GM08714 (cell line): ENCODE measurements around the gene RAB40B.
A peak's percentile ranks its signal among the peaks of the same experiment; 100 is the strongest.

Experiments used
- H3K4me3 ChIP-seq: fragments of 200-500 bp; sonication (Bioruptor generic); 2 replicates; pipeline ENCODE4 v1.5.1; 2014; ENCODE audit warnings: mild to moderate bottlenecking, low read length, inconsistent platforms
- ZNF274 ChIP-seq: IDR thresholded peaks from 2 replicates; pipeline ENCODE4 v1.6.1; 2012; ENCODE audit warnings: mild to moderate bottlenecking, low read depth, low read length

Gene RAB40B

GRCh38 chr17:82726427-82726826 is 27.9 kb upstream of the RAB40B start:
- TF ChIP-seq ZNF274: no peak
- no peak overlapping the region for H3K4me3 ChIP-seq

GRCh38 chr17:82723169-82723807 is 24.8 kb upstream of the RAB40B start:
- TF ChIP-seq ZNF274: no peak
- H3K4me3 ChIP-seq: no peak overlapping the region

- TF ChIP-seq ZNF274: no peak
- H3K4me3 ChIP-seq: no peak overlapping the region
Measured at GRCh38 chr17:82722341-82723013, 24.0 kb upstream of the RAB40B start.

DNA sequence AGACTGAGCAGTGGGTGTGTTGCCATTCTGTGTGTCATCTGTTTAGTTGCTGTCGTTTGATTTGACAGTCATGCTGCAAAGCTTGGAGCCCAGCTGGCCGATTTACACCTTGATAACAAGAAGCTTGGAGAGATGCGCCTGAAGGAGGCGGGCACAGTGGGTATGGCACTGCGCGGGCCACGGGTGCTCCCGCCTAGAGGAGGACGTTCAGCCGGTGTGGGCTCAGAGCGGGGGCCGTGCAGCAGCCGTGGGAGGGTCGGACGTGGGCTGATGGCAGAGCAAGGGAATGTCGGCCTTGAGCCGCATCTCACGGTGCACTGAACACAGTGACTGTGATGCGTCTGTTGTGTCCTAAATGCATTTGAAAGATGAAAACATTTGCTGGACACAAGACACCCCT is 21.7 kb upstream of the RAB40B start:
- TF ChIP-seq ZNF274: no peak
- no peak overlapping the region for H3K4me3 ChIP-seq

DNA sequence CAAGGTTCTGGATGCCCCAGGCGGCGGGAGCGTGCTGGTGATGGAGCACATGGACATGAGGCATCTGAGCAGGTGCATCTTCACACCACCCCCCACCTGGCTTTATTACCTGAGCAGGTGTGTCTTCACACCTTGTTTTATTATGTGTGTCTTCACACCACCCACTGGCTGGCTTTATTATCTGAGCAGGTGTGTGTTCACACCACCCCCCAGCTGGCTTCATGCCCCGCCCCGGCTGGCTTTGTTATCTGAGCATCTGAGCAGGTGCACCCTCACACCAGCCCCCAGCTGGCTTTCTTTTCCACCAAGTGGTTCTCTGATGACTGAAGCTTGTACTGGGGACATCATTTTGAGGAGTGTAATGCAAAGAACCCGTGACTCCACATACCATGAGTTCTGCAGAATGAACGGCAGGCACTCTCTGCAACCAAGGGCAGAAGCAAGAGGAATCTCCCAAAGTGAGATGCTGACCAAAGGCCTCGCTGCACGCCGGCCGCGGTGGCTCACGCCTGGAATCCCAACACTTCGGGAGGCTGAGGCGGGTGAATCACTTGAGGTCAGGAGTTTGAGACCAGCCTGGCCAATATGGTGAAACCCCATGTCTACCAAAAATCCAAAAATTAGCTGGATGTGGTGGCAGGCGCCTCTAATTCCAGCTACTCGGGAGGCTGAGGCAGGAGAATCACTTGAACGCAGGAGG is 20.6 kb upstream of the RAB40B start:
- no peak for TF ChIP-seq ZNF274
- no peak overlapping the region for H3K4me3 ChIP-seq

DNA sequence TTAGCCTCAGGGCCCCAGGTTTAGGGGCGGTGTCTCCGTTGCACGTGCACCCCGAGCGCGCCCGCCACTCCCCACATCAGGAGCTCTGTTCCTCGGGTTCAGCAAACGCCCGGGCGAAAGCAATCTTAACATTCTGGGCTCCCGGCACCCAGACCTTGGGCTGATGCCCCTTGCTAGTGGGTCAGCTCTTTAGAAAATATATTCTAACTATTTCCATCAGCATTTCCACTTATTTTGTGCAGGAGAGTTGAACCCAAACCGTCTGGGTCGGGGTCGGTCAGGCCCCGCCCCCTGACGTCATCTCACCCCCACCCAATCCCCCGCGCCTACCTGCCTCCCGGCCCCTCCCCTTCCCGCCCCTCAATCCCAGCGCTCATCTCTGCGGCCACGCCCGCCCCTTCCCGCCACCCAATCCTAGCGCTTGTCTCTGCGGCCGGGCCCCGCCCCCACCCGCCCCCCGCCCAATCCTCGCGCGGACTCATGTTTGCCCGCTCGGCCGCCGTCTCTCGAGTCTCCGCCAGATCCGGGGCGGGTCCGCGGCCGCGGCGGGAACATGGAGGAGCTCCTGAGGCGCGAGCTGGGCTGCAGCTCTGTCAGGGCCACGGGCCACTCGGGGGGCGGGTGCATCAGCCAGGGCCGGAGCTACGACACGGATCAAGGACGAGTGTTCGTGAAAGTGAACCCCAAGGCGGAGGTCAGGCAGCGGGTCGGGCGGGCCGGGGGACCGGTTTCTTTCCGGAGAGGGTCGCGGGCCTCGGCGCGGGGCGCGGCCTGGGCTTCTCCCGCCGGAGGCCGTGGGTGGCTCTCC is 17.9 kb upstream of the RAB40B start, which contains the start of gene FN3KRP:
Gene FN3KRP (plus strand): TSS at position 504 of the 808 bp plus-strand sequence. CDS start 50 bp downstream, at position 554.
- H3K4me3 ChIP-seq: peak within 1 kb of the TSS; percentile 89
- no peak for TF ChIP-seq ZNF274

DNA sequence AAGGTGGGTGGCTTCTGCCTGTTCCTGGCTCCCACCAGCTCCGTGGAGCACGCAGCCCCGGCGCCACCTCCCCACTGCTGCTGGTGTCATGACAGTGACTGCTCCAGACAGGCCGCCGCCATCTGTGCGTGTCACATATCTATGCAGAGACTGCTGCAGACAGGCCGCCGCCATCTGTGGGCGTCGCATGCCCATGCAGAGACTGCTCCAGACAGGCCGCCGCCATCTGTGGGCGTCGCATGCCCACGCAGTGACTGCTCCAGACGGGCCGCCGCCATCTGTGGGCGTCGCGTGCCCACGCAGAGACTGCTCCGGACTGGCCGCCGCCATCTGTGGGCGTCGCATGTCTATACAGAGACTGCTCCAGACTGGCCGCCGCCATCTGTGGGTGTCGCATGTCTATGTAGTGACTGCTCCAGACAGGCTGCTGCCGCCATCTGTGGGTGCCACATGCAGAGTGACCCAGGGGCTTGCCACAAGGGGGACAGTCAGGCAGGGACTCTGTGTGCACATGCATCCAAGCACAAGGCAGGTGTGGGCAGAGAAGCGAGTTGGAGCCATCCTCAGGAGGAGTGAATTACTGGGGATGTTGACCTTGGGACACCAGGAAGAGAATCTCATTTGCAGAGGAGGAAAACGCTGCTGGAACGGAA is 14.7 kb upstream of the RAB40B start:
- no peak for TF ChIP-seq ZNF274
- H3K4me3 ChIP-seq: no peak overlapping the region

DNA sequence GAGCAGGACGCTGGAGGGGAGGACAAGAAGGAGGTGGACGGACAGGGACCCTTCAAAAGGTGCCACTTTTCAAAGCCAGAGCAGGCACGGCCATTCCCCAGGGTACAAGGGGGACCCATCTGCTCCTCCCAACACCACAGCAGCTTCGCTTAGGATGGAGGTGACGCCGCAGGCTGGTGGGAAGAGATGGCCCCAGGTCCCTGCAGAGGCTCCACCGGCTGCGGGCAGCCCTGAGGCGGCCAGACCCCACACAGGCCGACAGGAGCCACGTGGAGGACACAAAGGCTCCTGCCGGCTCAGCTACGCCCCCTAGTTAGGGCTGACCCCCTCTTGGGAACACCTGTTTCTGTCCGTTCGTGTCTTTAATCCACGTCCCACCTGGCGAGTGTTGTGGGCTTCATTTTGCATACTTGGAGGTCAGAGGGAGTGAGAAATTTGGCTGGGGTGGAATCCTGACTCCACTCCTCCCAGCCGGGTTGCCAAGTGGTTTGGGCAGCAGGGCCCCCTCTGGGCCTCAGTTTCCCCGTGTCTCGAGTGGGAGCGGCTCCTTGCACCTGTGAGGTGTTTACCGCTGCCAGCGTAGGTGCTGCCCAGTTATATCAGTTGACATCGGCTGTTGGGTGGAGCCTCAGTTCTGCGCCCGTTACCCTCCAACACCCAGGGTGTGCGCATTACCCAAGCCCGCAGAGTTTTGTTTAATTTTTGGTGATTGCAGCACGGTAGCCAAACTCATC is 12.2 kb upstream of the RAB40B start:
- no peak overlapping the region for H3K4me3 ChIP-seq
- TF ChIP-seq ZNF274: no peak

DNA sequence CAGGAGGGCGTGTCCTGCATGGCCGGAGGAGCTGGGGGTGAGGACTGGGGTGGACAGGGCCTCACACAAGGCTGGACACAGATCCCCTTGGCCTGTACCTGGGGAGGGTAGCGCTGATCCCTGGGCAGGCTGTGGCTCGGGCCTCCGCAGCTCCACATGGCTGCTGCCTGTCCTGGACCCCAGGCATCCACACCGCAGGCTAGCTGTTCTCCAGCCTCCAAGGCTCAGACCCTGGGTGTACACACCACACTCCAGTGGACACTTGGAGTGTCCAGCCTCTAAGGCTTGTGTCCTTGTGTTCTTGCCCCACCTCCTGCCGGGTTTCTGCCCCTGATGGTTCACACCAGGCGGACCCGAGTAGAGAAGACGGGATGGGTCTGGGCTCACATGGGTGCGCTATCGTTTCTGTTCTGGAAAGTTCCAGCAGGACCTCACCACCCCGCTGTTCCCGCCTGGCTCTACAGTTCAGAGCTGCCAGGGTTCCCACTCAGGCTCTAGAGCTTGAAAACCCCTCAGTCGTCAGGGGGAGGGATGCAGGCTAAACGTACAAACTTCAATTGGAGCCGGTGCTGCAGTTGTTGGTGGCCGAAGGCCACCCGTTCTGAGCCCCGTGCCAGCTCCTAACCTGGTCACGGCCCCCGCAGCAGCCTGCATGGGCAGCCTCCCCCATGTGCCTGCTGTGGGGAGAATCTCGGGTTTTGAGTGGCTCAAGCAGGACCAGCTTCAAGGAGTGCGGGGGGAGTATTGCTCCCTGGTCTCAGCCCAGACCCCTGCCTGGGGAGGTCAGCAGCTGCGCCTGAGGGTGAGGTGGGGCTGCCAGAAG is 11.4 kb upstream of the RAB40B start:
- TF ChIP-seq ZNF274: no peak
- no peak overlapping the region for H3K4me3 ChIP-seq

DNA sequence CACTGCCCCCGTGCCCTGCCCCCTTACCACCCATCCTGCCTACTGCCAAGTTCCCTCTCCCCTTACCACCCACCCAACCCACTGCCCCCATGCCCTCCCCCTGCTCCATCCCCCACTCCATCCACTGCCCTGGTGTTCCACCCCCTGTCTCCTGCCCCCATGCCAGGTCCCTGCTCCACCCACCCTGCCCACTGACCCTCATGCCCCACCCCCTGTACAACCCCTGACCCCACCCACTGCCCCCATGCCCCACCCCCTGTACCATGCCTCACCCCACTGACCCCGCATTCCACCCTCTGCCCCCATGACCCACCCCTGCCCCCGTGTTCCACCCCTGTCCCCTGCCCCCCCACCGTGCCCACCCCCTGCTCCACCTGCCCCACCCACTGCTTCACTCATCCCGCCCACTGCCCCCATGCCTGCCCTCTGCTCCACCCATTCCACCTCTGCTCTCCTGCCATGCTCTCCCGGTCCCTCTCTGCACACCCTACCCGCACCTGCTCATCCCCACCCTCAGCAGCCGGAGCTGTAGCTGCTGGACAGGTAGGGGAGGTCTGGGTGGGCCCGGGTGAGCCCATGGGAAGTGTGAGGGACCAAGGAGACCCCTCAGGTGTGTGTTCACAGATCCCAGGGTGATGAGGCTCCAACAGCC is 10.7 kb upstream of the RAB40B start:
- H3K4me3 ChIP-seq: no peak overlapping the region

GRCh38 chr17:82705756-82706155 is 7.3 kb upstream of the RAB40B start:
- TF ChIP-seq ZNF274: no peak

More for the DNA sequence above, 10.7 kb upstream of the RAB40B start:
- no peak for TF ChIP-seq ZNF274

GRCh38 chr17:82704886-82705285 is 6.4 kb upstream of the RAB40B start:
- no peak overlapping the region for H3K4me3 ChIP-seq
- no peak for TF ChIP-seq ZNF274

More at GRCh38 chr17:82705756-82706155, 7.3 kb upstream of the RAB40B start:
- H3K4me3 ChIP-seq: no peak overlapping the region
